ENCODE data around the gene CNN3.

CNN3 gene

GRCh38 chr1:94922761-94923331 is 4.1 kb downstream of the CNN3 start:
- no peak for DNase-seq (ENCODE audit: low read depth in 2 of 2)

- DNase-seq (ENCODE audit: low read depth in 2 of 2): no peak
These were observed 4.9 kb downstream of the CNN3 start for GRCh38 chr1:94921977-94922376.

GRCh38 chr1:94920061-94920460 is 6.8 kb downstream of the CNN3 start:
- no peak for DNase-seq (ENCODE audit: low read depth in 2 of 2)

GRCh38 chr1:94919241-94920030 is 7.5 kb downstream of the CNN3 start:
- DNase-seq (ENCODE audit: low read depth in 2 of 2): no peak

GRCh38 chr1:94917251-94917650 is 9.7 kb downstream of the CNN3 start:
- no peak for DNase-seq (ENCODE audit: low read depth in 2 of 2)

- no peak for DNase-seq (ENCODE audit: low read depth in 2 of 2)
These were observed 14.4 kb downstream of the CNN3 start for GRCh38 chr1:94912263-94913184.

GRCh38 chr1:94909486-94909885 is 17.4 kb downstream of the CNN3 start:
- no peak for DNase-seq (ENCODE audit: low read depth in 2 of 2)

GRCh38 chr1:94908965-94909364 is 17.9 kb downstream of the CNN3 start:
- no peak for DNase-seq (ENCODE audit: low read depth in 2 of 2)

- DNase-seq (ENCODE audit: low read depth in 2 of 2): no peak
These were observed 18.7 kb downstream of the CNN3 start for GRCh38 chr1:94908190-94908589.

- DNase-seq (ENCODE audit: low read depth in 2 of 2): no peak
These were observed 19.8 kb downstream of the CNN3 start for GRCh38 chr1:94907136-94907535.

GRCh38 chr1:94906382-94906781 is 20.5 kb downstream of the CNN3 start:
- DNase-seq (ENCODE audit: low read depth in 2 of 2): no peak

- DNase-seq (ENCODE audit: low read depth in 2 of 2): no peak
These were observed 21.7 kb downstream of the CNN3 start for GRCh38 chr1:94905207-94905606.

- no peak for DNase-seq (ENCODE audit: low read depth in 2 of 2)
These were observed 23.5 kb downstream of the CNN3 start for GRCh38 chr1:94903280-94904009.

- no peak for DNase-seq (ENCODE audit: low read depth in 2 of 2)
These were observed 25.1 kb downstream of the CNN3 start for GRCh38 chr1:94901841-94902240.

- no peak for DNase-seq (ENCODE audit: low read depth in 2 of 2)
These were observed 27.2 kb downstream of the CNN3 start for GRCh38 chr1:94899756-94900155.

- DNase-seq (ENCODE audit: low read depth in 2 of 2): no peak
These were observed 28.2 kb downstream of the CNN3 start for GRCh38 chr1:94898491-94899385.

GRCh38 chr1:94895518-94895917 is 31.4 kb downstream of the CNN3 start:
- DNase-seq (ENCODE audit: low read depth in 2 of 2): no peak

GRCh38 chr1:94894630-94895029 is 32.3 kb downstream of the CNN3 start:
- no peak for DNase-seq (ENCODE audit: low read depth in 2 of 2)

GRCh38 chr1:94892604-94893254 is 34.2 kb downstream of the CNN3 start:
- no peak for DNase-seq (ENCODE audit: low read depth in 2 of 2)

- no peak for DNase-seq (ENCODE audit: low read depth in 2 of 2)
These were observed 38.7 kb downstream of the CNN3 start for GRCh38 chr1:94888201-94888600.

Data from stimulated activated CD4-positive, alpha-beta T cell treated with anti-CD3 and anti-CD28 coated beads, Interleukin-1b, Interleukin-23, amount 100 ng/mL, for 1 hour (primary cell).